ENCODE measurements around the gene TMEM196. TPM values are rescaled to one million over a fixed set of nuclear protein-coding genes. Genes with fewer than 3 reads are reported as not detected.

Gene TMEM196
- total RNA-seq, 1 donor: not detected

DNA sequence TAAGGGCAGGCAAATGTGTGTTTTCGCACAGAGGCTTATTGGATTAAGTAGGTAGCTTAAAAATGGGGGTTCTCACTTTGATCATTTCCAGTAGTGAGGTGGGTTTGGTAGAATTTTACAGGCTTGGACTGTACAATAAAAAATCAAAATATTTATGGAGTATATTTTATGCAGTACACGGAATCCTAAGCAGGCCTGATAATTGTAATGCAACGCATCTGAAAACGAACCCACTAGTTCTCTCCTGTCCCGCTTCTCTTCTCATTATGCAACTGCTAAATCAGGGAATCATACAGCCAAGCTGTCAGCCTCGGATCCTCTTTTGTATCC lies 64.2 kb downstream of the TMEM196 start:
- TF ChIP-seq, protein P1, sequence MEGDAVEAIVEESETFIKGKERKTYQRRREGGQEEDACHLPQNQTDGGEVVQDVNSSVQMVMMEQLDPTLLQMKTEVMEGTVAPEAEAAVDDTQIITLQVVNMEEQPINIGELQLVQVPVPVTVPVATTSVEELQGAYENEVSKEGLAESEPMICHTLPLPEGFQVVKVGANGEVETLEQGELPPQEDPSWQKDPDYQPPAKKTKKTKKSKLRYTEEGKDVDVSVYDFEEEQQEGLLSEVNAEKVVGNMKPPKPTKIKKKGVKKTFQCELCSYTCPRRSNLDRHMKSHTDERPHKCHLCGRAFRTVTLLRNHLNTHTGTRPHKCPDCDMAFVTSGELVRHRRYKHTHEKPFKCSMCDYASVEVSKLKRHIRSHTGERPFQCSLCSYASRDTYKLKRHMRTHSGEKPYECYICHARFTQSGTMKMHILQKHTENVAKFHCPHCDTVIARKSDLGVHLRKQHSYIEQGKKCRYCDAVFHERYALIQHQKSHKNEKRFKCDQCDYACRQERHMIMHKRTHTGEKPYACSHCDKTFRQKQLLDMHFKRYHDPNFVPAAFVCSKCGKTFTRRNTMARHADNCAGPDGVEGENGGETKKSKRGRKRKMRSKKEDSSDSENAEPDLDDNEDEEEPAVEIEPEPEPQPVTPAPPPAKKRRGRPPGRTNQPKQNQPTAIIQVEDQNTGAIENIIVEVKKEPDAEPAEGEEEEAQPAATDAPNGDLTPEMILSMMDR (IDR thresholded peaks at IDR 0.05; ENCODE audit: insufficient read depth, low read depth, low read length): no peak
- no peak for DNase-seq (ENCODE audit: low read depth)
- no peak overlapping the region for H3K4me3 ChIP-seq (ENCODE audit: low read depth, low read length)

DNA sequence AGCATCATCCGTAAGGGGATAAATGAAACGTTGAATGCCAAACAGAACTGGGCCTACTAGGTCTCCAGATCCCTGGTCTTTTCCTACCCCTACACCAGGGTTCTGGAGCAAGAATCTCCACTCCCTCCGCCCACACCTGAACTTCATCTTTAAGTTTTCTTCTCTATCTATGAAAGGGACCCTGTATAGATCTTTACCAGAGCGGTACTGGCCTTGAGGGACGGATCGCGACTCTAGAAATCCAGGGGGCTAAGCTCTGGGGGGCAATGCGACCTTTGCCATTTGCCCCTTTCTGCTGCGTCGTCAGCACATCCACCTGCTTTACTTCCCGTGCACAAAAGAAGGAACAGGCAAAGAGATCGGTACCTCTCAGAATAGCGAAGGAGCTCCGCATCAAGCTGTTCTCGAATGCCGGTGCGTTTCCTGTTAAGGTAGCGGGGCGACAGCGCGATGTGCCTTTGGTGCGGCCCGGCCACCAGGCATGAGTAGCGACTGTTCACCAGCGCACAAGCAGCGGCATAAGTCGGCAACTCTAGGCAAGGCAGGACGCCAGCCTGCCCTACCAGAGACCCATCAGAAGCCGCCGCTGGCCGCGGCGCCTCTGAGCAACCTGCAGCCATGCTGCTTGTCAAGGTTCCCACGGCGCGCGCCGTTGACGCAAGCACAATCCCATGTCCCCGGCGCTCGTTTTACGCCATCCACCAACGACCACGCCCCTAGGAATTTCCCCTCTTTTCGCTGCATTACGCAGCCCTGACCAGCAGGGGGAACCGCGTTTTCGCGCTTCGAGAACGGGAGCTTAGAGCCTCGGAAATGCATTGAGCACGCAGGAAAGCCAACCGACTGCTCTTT lies 64.8 kb downstream of the TMEM196 start, which contains the start of gene POLR1F:
TSS of gene POLR1F (minus strand) at position 641 of the 852 bp plus-strand sequence. CDS start at position 620, 21 bp downstream.
- DNase-seq (ENCODE audit: low read depth): peak; percentile 96
- TF ChIP-seq, protein P1 (IDR thresholded peaks at IDR 0.05; ENCODE audit: insufficient read depth, low read depth, low read length): peak; percentile 91
- peak within 1 kb of the TSS; percentile 97 for H3K4me3 ChIP-seq (ENCODE audit: low read depth, low read length)

DNA sequence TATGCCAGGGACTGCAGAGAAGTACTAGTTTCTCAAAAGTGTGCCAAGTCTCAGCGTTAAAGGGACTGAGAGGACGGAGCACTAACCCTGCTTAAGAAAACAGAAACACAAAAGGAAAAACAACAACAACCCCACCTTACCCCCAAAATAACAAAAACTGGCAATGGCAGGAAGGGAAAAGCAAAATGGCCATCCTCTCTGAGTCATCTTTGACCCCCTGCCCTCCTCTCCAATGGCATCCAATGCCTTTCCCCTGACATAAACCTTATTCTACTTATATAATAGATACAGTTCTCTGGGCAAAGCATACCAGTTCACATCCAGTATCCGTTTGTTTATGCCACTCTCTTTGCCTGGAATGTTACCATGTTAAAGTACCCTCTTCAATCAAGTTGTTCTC lies 66.2 kb downstream of the TMEM196 start:
- H3K4me3 ChIP-seq (ENCODE audit: low read depth, low read length): peak overlapping the region; percentile 97
- TF ChIP-seq, protein P1 (IDR thresholded peaks at IDR 0.05; ENCODE audit: insufficient read depth, low read depth, low read length): no peak
- peak; percentile 29 for DNase-seq (ENCODE audit: low read depth)

DNA sequence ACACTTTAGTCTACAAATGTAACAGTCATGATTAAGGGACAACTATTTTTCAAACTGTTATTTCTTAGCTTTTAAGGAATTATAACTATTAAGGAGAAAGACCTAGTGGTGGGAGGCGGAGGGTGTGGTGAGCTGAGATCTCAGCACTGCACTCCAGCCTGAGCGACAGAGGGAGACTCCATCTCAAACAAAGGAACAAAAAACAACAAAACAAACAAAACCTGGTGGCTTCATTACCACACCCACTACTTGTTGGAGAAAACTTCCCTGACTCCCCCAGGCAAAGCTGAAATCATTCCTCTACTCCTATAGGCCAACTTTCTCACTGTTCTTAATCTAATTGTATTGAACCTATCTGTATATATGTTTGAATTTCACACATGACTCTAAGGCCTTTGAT lies 67.8 kb downstream of the TMEM196 start:
- TF ChIP-seq, protein P1 (IDR thresholded peaks at IDR 0.05; ENCODE audit: insufficient read depth, low read depth, low read length): no peak
- no peak for DNase-seq (ENCODE audit: low read depth)
- no peak overlapping the region for H3K4me3 ChIP-seq (ENCODE audit: low read depth, low read length)

DNA sequence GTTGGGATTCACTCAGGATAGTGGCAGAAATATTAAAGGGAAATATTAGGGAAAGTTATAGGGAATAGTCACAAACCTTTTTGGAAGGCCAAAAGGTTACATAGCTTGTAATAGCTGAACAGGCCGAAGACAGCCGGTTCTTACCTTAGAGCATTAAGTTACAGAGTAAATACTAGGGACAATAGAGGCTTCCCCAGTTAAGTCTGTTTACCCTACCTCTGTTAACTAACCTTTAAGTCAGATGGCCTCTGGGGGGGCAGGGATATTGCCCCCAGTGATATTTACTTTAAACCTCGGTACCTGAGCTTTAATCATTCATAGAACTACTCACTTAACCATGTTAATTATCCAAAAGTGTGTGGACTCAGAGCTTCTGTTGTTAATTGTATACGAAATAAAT lies 71.9 kb downstream of the TMEM196 start:
- TF ChIP-seq, protein P1 (IDR thresholded peaks at IDR 0.05; ENCODE audit: insufficient read depth, low read depth, low read length): no peak
- no peak overlapping the region for H3K4me3 ChIP-seq (ENCODE audit: low read depth, low read length)
- no peak for DNase-seq (ENCODE audit: low read depth)

DNA sequence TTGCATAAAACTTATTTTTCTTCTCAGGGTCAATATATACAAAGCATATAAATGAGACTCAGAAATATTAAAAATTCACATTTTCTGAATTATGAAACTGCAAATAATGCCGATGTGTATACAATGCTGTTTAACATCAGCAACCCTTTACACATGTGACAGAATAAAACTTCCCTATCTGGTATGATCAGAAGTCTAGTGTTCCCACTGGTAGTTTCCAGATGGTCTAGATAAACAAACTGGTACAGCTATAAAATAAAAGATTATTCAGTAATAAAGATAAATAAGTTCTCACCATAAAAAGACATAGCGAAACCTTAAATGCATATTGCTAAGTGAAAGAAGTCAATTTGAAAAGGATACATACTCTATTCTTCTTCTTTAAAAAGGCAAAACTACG lies 72.5 kb downstream of the TMEM196 start:
- DNase-seq (ENCODE audit: low read depth): peak; percentile 76
- TF ChIP-seq, protein P1 (IDR thresholded peaks at IDR 0.05; ENCODE audit: insufficient read depth, low read depth, low read length): no peak
- no peak overlapping the region for H3K4me3 ChIP-seq (ENCODE audit: low read depth, low read length)
